Suprapubic skin (tissue), 3 donors: ENCODE results near the gene IPPK.

Source experiments
- EP300 ChIP-seq: sonication (generic); formaldehyde crosslinking; IDR thresholded peaks from one replicate; pipeline ENCODE4 v1.6.1; 2017; ENCODE audit warnings: antibody characterized with exemption
- POLR2A ChIP-seq, 2 donors: fragments of 450-650 bp; IDR thresholded peaks; one replicate each; pipeline ENCODE4 v1.6.1; 2017; ENCODE audit warnings: antibody characterized with exemption in 2 of 2, mild to moderate bottlenecking in 2 of 2, moderate library complexity in 2 of 2
- TF ChIP-seq, protein P1 (sequence below), 2 donors: fragments of 200-600 bp in 1 of 2; fragments of 450-650 bp in 1 of 2; sonication (generic) in 1 of 2; IDR thresholded peaks; one replicate each; pipeline ENCODE4 v1.5.1; 2016 to 2019; ENCODE audit warnings: antibody characterized with exemption in 2 of 2, mild to moderate bottlenecking in 1 of 2, moderate library complexity in 1 of 2

DNA sequence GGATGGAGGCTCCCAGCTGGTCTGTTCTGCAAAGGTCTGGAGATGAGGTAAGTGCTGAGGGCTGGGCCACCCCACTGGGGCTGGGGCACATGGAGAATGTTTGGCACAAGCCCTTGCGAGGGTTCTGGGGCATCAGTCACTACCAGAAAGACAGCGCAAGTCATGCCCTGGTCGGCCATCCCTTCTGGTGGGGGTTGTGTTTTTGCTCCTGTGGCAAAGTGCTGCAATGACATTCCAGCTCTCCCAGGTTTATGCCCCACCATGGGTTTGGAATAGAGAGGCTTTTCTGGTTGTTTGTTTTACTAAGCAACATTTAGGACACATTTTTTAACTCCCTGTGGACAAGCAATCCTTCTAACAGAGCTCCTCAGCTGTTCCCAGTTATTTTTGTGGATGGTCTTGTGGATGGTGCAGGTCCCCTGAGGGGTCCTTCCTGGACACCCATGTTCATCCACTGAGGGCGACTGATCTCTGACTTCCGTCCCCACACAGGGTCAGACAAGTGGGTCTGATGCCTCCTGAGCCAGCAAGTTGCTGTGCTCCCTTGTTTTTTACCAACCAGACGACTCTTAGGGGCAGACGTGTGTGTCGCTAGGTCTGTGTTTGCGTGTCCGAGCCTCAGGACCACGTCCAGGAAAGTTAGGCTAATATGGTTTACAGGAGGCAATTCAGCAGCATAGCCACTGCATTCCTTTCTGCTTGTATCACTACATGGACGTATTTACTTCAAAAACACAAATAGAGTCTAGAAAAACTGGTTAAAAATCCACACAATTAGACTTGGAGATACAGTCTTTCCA lies 69.3 kb downstream of the IPPK start:
- TF ChIP-seq EP300 (no peak), POLR2A (IDR thresholded peaks at IDR 0.05) (no peak)
- TF ChIP-seq, protein P1, sequence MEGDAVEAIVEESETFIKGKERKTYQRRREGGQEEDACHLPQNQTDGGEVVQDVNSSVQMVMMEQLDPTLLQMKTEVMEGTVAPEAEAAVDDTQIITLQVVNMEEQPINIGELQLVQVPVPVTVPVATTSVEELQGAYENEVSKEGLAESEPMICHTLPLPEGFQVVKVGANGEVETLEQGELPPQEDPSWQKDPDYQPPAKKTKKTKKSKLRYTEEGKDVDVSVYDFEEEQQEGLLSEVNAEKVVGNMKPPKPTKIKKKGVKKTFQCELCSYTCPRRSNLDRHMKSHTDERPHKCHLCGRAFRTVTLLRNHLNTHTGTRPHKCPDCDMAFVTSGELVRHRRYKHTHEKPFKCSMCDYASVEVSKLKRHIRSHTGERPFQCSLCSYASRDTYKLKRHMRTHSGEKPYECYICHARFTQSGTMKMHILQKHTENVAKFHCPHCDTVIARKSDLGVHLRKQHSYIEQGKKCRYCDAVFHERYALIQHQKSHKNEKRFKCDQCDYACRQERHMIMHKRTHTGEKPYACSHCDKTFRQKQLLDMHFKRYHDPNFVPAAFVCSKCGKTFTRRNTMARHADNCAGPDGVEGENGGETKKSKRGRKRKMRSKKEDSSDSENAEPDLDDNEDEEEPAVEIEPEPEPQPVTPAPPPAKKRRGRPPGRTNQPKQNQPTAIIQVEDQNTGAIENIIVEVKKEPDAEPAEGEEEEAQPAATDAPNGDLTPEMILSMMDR (IDR thresholded peaks at IDR 0.05) = no peak
